HG03469 (cell line): ENCODE measurements around the gene ADAM23.

Experiments
- ATAC-seq: cut with Tn5 transposase; IDR thresholded peaks from one replicate; pipeline ENCODE4 v1.9.1; 2021; ENCODE audit warnings: mild to moderate bottlenecking, moderate library complexity, moderate number of reproducible peaks; ENCODE audit not compliant: unreplicated experiment

The ADAM23 gene

DNA sequence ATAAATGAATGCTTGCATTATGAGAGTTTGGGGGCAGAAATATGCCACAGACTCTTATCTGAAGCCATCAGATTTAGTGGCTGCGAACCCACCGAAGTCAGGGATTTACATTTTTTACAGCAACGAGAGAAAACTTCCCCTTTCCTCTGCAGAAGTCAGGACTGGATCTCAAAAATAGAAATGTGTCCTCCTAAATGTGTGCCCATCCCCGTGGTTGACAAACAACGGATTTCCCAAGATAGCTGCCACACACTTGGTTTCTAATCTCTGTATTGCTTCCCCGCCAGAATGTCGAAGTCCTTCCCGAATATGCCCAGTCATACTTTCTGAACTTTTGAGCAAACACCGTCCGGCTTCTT lies 879 bp upstream of the ADAM23 start:
- ATAC-seq = no peak

DNA sequence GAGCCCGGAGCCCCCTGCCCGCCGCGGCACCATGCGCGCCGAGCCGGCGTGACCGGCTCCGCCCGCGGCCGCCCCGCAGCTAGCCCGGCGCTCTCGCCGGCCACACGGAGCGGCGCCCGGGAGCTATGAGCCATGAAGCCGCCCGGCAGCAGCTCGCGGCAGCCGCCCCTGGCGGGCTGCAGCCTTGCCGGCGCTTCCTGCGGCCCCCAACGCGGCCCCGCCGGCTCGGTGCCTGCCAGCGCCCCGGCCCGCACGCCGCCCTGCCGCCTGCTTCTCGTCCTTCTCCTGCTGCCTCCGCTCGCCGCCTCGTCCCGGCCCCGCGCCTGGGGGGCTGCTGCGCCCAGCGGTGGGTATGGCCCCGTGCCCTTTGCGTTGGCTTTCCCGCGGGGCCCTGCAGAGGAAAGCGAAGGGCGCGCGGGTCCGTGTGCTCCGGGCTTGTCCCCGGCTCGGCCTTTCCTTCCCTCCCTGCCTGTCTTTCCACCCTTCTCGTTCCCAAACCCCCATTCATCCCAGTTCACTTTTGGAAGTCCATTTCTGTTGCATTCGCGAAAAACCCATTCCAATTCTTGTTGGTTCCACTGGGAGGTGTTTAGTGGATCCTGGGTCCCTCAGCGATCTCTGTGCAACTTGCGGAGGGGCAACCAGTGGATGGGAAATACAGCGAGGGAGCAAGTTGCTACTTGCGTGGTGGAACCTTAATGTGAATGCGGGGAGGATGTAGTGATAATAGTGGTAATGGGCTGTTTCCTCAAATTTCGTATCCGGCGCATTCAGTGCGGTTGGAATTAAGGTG lies 599 bp downstream of the ADAM23 start:
- ATAC-seq = no peak

- ATAC-seq = no peak
These were observed 2.6 kb downstream of the ADAM23 start for GRCh38 chr2:206445948-206446347.

DNA sequence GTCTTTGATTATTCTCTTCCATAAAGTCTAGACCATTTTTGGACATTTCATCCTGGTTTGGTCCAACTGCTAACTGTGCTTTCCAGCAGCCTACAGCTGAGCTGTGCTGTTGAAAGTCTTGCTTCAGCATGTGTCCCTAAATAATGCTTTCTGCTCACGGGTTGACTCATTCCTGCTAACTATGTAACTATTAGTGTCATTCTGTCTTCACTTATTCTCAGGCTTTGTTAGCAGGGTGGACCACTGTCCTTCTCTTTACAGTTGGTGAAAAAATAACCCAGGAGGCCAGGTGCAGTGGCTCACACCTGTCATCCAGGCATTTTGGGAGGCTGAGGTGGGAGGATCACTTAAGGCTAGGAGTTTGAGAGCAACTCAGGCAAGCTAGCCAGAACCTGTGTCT lies 8.9 kb downstream of the ADAM23 start:
- peak; percentile 53 for ATAC-seq

GRCh38 chr2:206452750-206453149 lies 9.4 kb downstream of the ADAM23 start:
- ATAC-seq = no peak

DNA sequence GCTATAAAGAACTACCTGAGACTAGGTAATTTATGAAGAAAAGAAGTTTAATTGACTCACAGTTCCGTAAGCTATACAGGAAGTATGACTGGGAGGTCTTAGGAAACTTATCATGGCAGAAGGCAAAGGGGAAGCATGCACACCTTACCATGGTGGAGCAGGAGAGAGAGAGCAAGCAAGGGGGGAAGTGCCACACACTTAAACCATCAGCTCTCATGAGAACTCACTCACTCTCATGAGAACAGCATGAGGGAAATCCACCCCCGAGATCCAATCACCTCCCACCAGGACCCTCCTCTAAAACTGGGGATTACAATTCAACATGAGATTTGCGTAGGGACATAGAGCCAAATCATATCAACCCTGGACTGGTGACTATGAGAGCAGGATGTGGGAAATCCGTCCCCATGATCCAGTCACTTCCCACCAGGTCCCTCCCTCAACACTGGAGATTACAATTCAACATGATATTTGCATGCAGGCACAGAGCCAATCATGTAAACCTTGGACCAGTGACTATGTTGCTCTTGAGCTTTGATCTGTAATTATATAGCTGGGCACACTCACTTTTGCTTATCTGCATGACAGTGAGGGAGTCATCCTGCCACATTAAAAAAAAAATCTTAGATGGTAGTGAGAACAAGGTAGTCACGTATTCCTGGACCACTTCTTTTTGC lies 12.9 kb downstream of the ADAM23 start:
- ATAC-seq = no peak

GRCh38 chr2:206457188-206457634 lies 13.9 kb downstream of the ADAM23 start:
- ATAC-seq = peak; percentile 96

- ATAC-seq = no peak
These were observed 19.0 kb downstream of the ADAM23 start for GRCh38 chr2:206462240-206462854.

- no peak for ATAC-seq
These were observed 20.4 kb downstream of the ADAM23 start for GRCh38 chr2:206463685-206464084.

DNA sequence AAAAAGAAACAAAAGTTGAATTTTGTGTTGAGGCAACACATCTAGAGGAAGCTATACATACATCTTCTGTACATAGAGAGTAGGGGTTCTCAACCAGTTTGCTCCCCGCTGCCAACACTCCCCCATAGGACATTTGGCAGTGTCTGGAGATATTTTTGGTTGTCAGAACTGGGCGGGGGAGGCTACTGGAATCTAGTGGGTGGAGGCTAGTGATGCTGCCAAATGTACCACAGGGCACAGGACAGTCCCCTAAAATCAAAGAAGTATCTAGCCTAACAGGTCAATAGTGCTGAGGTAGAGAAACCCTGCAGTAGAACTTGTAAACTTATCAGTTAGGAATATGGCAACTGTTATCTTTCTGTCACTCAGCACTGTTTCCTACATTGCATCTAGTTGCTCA lies 21.3 kb downstream of the ADAM23 start:
- ATAC-seq = no peak

DNA sequence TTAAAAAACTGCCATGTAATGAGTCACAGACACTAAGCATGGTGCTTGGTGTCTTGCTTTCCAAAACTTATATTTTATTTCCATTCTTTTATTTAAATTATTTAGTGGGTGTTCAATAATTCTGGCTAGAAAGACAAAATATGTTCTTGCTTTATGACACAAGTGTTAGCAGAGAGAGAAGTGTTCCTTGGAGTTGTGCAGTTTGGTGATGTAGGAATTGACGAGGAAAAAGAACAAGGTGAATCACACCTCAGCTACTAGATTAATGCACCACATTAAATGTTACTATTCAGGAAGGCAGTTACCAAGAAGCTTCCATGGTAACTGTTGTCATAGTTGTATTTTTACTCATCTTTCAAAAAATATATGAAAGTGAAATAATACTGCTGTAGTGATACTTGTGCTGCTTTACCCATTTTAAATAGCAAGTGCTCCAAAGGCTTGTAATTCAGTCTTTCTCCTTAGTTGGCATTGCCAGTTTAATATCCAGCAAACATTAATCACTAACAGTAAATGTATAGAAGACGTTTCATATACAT lies 28.3 kb downstream of the ADAM23 start:
- no peak for ATAC-seq

- no peak for ATAC-seq
These were observed 28.8 kb downstream of the ADAM23 start for GRCh38 chr2:206472094-206472493.

DNA sequence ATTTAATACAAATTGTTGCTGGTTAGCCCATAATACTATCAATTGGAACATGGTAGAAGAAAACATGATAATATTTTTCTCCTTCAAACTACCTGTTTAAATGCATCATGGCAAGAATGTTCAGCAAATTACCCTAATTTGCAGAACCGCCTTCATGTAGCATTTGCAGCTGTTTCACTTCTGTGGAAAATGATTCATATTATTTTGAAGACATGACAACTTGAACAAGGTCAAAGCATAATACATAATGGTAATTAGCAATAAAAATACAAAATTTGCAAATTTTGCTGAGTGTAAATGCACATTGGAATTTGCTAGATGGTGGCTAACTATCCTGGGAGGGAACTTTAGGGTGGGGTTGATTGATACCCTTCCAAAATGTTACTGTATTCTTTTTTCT lies 30.8 kb downstream of the ADAM23 start:
- no peak for ATAC-seq

DNA sequence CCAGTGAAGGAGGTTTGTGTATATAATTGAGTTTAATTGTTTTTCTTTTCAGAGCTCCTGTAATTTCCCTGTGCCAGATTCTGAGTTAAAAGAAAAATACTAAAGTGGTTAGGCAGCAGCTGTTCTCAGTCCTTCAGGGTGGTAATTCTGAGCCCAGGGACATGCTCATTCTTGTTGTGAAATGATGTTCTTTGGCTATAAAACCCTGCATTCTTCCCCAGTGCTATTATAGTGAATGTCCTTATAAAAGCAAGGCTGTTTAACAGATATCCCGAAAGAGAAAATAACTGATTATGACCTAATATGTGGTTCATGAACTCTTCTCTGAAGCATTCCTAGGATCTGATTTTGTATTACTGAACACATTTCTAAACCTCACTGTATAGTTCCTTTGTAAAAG lies 34.0 kb downstream of the ADAM23 start:
- ATAC-seq = no peak

- ATAC-seq = no peak
These were observed 35.0 kb downstream of the ADAM23 start for GRCh38 chr2:206478340-206478739.

- no peak for ATAC-seq
These were observed 36.8 kb downstream of the ADAM23 start for GRCh38 chr2:206480161-206480560.

DNA sequence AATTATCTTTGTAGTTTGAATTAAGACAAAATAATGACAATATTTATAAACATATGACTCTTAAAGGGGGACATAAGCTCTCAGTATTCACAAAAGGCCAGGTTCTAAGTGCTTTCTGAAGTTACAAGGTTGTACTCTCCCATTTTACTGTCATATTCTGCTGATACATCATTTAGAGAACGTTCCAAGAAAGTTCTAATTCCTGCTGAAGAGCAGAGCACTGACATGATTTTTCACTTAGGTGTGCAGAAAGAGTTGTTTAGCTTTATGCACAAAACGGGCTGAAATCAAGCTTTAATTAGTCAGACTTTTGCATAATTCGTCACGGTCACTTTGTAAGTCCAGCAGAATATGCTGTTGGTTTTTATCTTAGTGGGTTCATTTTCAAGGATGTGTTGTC lies 37.3 kb downstream of the ADAM23 start:
- no peak for ATAC-seq

GRCh38 chr2:206481056-206481455 lies 37.7 kb downstream of the ADAM23 start:
- no peak for ATAC-seq

DNA sequence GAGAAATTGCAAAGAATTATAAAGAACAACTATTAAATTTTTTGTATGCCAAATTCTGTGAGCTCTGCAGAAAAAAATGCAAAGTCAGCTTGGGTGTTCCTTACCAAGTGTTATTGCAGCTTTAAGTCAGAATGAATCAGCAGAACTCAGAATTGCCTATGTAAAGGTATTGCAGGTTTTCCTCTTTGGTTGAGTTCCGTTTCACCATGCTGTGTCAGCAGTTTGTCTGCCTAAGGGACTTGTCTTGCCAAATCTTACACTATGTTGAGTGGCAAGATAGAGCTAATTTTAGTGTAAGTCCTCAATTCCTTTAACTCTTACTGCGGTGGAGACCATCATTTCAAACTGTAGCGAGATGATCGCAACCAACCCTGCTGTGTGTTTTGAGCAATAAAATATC lies 38.8 kb downstream of the ADAM23 start:
- ATAC-seq = no peak

GRCh38 chr2:206482633-206483032 lies 39.3 kb downstream of the ADAM23 start:
- no peak for ATAC-seq

DNA sequence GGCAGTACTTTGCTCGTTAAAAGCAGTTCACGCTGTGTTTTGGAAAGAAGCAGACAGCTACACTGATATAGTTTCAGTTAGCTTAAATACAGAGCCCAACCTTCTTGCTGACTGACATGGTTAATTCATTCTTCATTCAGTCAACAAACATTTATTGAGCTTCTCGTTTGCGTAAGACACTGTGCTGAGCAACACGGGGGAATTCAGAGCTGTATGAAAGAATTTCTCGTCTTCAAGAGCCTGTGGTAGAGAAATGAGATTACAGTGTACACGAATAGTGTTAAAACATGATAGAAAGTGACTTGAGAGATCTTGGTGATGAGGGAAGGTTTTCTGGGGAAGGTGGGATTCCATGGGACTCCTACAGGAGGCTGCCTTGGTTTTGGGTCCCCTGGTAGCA lies 44.7 kb downstream of the ADAM23 start:
- ATAC-seq = no peak

DNA sequence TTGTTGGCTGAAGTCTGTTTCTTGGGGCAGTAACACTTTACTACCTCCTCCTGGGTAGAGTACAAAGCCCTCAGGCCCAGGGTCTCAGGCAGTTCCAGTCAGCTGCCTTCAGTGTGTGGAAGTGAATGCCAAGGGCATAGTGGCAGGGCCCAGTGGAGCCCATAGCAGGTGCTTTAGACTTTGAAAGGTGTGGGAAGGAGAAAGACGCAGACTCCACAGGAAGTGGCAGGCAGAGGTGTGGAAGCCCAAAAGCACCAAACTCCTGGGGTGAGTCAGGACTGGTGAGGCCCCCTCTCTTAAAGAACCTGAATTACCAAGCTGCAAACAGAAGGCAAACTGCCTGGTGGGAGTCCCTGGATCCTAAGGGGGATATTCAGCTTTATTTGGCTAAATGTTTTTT lies 45.3 kb downstream of the ADAM23 start:
- no peak for ATAC-seq
